Activated T-cell treated with anti-CD3 and anti-CD28 coated beads for 1 hour (primary cell): ENCODE measurements around the gene AQR.
"Not testable (repeated sequence)": the region's sequence is repeated elsewhere in the genome, so short reads cannot be mapped to it uniquely, and the experiment has no call there.

Source experiments
- DNase-seq: peaks from one replicate; pipeline ENCODE4 v3.0.0-alpha.2; 2020; ENCODE audit warnings: low read depth

The AQR gene

DNA sequence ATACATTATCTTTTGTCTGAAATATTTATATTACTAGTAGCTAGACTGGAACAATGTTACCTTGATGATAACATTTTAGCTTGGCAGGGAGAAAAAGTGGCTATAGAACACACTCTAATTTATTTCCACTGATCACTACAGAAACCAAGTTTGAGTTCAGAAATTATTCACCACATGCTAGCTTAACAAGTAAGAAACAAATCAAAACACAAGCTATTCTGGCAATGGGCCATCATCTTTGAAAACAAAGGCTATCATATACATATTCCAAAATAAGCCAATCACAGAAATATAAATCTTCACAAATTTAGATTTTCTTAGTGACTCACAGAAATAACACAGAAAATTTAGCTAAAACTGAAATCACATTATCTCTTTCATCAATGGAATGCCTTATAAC is 17.1 kb downstream of the AQR start:
- DNase-seq: no peak

DNA sequence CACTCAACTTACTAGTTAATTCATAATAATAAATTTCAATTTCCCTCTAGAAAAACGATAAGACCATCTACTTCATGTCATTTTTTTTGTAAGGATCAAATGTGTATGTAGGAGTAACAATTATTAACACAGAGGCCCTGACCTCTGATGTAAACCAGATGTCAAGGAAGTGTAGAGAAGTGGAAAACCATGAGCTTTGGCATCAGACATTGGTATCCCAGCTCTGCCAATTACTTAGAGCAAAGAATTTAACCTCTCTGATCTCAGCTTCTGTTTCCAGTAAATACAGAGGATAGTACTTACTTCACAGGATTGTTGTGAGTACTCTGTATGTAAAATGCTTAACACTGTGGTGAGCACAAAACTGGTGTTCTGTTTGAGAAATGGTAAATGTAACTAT is 17.5 kb downstream of the AQR start:
- DNase-seq: no peak

DNA sequence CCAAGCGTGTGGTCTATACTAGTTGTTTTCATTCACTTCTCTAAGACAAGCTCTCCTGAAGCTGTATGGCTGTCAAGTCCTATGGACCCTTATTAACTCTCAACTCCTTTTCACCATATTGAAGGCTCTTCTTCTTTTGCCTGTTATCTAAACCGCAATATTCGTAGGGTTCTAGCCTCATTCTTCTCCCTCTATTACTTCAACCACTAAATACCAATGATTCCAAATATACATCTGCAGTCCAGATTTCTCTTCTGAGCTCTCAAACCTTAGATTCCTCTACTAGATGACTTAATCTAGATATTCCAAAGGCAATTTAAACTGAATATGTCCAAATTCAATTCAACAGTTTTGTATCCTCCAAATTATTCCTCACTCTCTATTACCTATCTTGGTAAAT is 24.6 kb downstream of the AQR start:
- no peak for DNase-seq

DNA sequence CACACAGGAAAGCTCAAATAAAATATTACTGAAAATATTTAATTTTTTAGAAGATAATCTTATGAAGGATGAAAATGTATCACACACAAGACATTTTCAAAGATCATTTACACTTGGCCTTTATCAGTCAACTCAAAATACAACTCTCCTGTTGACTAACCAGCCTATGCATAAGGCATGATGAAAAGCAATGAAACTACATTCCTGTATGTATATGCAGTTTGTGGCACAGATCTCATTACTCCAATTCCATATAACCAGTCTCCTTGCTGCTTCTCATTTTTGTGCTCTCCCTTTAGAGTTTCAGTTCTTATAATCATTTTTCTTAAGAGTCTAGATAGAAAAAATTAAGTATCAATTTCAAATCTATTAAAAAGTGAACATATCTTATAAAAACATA is 25.8 kb downstream of the AQR start:
- no peak for DNase-seq

DNA sequence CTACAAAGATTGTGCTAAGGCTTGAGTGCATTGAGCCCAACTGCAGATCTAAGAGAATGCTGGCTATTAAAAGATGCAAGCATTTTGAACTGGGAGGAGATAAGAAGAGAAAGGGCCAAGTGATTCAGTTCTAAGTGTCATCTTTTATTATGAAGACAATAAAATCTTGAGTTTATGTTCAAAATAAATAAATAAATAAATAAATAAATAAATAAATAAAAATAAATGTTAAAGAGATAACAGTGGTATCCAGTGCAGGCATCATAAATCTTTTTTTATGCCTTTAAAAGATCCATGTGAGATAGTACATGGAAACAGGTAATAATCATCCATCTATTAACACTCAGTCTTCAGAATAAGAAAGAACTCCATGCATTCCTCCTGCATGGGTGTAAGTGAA is 26.3 kb downstream of the AQR start:
- DNase-seq: not testable (repeated sequence)

DNA sequence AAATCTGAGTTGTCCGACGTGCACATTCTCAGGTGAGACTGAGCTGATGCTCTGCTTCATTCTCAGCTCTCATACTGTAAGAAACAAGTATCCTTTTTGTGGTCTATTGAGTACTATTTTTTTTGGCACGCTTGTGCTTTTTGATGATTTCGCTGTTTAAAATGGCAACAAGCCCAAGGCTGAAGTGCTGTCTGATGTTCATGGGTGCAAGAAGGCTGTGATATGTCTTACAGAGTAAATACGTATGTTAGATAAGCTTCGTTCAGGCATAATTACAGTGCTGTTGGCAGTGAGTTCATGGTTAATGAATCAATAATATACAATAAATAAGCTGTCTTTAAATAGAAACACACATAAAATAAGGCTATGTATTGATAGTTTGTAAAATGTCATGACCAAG is 27.2 kb downstream of the AQR start:
- no peak for DNase-seq

DNA sequence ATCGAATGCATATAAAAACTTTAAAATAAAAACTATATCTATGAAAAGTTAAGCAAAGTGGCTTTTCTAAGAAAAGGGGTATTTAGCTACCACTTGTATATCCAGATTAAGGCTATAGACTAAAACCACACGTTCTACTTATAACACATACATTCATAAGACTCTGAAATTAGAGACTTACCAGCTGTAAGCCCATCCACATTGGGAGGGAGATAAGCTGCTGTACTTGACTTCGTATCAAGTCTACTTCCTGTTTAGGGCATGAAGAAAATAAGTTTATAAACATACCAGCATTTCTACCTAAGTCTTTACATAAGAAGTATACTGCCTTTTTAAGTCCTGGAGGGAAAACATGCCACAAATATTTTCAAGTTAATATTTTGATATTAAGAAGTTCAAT is 27.7 kb downstream of the AQR start:
- DNase-seq: no peak

DNA sequence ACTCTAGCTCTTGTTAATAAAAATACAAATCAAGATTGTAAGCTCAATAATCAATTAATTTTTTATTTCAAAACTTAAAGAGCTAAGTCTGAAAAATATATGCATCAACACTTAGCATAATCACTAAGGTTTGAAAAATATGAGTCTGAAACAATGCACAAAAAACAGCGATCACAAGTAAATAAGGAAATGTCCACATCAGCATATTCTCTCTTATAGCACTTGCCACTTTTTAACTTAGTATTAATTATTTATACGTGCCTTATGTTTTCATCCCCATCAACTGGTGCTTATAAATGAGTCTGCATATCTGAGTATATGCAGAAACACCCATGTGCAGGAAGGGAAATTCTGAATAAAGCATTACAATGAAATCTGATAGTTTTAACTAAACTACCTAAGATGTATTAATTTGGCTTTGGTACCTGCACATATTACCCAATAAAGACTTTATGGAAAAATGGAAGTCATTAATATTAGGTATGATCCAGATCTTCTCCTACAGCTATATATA is 28.3 kb downstream of the AQR start:
- no peak for DNase-seq

DNA sequence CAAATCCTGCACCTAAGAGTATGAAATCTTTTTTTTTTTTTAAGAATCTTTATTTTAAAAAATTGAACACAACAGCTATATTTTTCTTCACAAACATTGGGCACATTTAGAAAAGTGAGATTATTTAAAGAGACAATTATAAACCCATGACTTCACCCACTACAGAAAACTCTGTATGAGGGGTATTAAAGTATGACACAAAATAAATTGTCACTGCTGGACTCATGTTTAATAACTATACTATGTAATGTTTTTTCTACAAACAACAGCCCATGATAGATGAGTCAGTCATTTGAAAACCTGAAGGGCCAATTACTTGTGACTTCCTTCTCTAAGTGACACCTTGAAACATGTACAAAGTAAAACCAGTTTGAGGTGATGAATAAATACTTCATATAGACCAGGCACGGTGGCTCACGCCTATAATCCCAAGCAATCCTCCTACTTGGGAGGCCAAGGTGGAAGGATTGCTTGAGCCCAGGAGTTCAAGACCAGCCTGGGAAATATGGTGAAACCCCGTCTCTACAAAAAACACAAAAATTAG is 36.0 kb downstream of the AQR start:
- DNase-seq: no peak

DNA sequence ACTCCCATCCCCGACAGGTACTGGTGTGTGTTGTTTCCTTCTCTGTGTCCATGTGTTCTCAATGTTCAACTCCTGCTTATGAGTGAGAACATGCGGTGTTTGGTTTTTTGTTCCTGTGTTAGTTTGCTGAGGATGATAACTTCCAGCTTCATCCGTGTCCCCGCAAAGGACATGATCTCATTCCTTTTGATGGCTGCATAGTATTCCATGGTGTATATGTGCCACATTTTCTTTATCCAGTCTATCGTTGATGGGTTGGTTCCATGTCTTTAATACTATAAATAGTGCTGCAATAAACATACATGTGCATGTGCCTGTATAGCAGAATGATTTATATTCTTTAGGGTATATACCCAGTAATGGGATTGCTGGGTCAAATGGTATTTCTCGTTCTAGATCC is 41.2 kb downstream of the AQR start:
- not testable (repeated sequence) for DNase-seq

DNA sequence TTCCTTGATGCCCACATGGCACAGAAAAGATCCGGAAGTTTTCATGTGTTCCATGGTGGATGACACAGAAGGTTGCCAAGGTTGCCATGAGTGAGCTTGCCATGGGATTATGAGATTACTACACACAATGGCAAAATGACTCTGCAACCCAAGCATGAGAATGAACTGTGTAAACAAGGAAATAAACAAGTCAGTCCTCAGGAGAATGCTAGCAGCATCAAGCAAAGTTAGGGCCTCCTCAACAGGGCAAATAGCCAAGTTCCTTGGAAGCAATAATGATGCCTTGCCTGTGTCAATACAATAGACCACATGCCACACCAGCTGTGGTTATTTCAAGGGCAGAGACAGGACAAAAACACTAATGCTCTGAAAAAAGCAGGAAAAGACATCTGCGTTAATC is 41.8 kb downstream of the AQR start:
- DNase-seq: no peak

DNA sequence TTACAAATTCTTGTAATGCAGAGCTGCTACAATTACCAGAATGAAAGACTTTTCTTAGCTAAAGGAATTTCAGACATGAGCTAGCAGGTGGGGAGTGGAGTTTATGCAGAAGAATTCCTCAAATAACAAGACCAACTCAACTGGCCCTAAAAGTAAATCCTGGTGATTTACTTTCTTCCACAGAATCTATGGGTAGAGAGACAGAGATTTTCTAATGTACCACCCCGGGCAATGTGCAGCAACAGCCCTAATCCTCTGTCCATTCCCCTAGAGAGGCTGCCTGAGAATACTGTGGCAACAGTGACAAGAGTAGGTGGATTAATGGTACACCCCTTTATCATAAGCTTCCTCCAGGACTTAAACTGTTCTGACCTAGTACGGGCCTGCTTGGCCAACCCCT is 55.2 kb downstream of the AQR start:
- no peak for DNase-seq

DNA sequence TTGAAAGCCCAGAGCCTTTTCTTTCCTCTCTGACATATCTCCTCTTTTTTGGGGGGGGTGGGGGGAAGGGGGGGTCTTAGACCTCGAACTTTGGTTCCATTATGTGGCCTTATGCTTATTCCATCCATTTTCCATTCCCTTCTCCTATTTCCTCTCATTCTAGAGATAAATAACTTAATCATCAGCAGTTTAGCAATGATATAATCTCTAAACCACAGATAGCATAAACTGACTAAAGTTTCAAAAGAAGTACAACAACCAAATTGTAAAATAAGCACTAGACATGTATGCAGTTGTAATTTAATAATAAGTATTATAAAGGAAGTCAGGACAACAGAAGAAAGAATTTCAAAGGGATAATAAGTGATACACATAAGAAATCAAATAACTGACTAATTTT is 64.5 kb downstream of the AQR start:
- no peak for DNase-seq

DNA sequence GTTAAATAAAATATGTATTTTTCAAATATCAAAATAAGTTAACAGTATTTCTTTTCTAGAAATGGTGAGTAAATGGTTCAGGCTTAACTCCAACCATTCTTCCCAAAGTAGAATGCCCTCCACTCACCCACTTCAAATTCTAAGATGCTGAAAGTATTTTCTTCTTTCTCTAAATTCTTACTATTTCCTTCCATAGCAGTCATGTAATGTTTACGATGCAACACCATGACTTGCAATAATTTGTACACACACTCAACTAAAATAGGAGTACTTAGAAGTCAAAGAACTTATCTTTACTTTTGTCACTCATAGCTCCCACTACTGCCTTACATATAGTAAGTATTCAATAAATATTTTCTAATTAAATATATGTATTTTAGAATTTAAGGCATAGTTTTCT is 65.0 kb downstream of the AQR start:
- DNase-seq: no peak

DNA sequence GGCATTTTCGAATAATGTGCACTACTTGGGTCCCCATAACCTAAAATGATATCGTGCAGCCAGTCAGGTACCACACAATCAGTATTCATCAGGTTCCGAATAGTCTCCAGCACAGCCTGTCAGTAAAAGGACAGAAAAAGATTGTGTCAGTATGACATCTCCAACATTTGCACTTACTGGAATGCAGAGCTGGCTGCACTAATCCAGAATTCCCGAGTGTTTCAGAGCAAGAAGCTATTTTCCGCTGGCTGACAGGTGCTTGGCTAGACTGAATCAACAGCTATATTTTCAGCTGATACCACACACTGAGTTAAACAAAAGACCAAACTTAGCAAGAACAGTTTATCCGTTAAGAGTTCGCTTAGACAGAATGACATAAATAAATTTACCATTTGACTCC is 68.8 kb downstream of the AQR start:
- no peak for DNase-seq

DNA sequence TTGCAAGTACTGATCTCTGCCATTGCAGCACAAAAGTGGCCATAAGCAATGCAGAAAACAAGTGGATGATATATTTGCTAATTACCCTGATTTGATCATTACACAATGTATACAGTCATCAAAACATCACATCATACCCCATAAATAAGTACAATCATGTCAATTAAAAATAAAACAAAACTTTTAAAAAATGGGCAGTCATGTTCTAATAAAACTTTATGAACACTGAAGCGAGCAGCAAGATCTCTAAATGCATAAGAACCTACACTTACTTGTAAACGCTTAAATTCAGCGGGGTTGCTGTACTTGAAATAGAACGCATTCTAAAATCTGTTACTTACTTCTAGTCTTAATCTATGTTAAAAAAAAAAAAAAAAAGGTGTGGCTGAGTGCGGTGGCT is 73.4 kb downstream of the AQR start:
- DNase-seq: no peak

DNA sequence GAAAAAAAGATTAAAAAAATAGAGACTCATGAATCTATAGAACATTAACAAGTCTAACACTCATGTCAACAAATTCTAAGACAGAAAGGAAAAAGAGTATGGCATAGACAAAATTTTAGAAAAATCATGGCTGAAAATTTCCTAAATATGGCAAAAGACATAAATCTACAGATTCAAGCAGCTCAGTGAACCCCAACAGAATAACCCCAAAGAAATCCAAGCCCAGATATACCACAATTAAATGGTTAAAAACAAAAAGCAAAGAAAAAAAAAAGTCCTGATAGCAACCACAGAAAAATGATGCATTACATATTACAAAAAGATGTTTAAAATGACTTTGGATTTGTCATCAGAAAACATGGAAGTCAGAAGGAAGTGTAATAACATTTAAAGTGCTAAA is 75.6 kb downstream of the AQR start:
- no peak for DNase-seq

DNA sequence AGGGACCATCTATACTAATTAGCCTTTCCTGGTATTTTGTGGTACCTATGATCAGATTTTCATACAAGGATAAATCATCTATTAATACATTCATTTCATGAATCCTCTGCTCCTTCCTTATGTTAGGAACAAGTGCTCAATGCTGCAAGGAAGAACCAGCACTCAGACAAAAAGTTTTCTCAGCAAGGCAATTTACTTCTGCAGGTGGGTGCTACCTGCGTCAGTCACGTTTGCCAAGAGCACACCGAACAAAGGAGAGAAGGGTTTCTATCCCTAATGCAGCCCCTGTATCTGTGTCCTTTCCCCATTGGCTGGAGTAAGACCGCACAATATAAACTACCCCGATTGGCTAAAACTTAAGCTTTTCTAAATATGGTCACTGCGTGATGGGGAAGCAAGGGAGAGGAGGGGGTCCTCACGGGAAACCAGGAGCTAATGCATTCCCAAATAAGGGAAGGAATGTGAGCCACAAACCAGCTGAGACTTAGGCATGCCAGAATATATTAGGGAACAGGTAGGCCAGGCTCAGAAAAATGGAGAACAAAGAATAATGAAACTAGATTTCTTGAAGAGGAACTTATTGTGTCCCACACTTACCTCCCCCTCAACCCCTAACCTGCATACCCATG is 76.5 kb downstream of the AQR start:
- no peak for DNase-seq

DNA sequence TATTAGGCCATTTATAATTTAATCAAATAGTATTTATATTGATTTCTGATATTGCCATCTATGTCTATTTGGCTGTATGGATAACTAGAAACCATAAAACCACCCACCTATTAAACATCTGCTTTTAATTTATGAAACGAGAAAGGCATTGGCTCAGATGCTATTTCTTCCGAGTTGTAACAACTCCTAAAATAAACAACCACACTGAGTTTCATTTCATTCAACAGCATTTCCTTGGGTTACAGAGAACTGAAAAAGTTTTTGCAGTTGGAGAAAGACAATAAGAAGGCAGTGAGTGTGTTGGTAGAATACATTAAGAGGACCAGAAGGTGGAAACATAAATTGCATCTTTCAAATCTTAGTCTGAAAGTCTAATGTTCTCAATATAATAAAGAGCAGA is 79.1 kb downstream of the AQR start:
- DNase-seq: no peak

DNA sequence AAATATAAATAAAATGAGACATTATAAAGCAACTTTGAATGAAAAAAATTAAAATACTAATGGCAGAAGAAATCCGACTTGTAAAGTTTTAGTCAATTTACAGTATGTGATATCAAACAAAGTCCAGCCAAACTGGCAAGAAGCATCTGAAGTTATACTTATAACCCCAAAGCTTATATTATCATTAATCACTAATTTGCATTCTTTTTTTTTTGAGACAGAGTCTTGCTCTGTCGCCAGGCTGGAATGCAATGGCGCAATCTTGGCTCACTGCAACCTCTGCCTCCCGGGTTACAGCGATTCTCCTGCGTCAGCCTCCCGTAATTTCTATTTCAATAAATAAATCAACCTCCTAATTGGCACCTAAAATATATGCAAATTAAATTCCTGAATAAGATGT is 80.1 kb downstream of the AQR start:
- DNase-seq: no peak

DNA sequence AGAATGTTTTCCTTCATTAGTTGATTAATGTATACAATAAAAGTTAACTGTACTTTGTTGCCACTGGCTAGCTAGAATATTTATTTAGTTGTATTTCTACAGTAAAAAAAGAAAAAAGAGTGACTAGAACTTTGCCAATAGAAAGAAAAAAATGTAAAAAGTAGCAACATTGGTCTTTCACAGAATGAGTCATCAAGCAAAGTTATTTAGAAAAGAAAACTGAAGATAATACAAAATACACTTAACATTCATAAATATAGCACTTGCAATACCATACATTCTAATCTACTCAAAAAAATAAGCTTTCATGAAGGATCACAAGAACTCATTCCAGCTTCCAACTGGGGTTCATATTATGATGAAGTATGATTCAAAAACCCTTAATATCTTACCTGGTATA is 83.4 kb downstream of the AQR start:
- no peak for DNase-seq

DNA sequence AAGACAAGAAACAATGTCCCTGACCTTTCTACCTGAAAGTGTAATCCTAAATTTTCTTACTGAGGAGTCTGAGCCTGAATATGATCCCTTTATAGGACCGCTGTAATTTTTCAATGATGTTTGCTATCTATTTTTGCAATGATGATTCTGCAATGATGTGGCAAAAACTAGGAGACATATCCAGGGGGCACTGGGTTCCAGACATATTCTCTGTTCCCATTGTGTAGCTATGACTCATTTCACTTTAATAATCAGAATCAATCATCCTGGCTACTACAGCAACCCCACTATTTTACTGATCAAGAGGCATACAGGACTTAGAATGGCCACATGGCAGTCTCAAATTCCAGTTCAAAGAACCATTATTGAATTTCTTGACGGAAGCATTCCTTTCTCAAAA is 85.9 kb downstream of the AQR start:
- no peak for DNase-seq

DNA sequence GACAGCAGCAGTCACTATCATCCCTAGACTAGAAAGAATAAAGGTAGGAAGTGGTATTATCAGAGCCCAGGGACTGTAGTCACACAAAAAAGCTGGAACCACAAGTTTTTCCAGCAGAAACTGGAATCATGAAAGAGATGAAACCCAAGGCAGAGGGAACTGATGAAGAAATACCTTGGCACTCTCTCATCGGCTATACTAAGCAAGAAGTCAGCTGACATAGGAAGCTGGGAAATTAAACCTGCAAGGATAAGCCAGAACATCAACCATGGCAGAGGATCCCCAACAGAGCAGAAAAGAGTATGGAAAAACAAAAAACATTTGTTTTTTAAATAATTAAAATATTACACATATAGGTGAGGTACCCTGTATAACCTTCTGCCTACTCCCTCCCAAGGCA is 86.5 kb downstream of the AQR start:
- no peak for DNase-seq

DNA sequence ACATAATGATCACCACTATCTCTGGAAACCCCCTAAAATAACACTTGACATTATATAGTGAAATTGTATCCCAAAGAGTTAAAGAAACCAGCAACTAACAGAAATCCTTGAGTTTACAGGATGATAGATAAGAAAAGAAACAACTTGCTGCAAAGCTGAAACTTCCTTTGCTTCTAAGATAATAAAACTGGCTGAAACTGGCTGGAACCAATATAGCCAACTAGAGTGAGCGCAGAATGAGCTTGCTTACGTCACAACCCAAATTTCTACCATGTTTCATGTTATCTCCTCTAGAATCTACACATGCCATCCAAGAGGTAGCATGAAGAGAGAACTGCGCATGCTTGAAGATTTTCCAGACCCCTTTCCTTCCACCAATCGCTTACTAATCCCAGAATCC is 90.4 kb downstream of the AQR start:
- DNase-seq: no peak

DNA sequence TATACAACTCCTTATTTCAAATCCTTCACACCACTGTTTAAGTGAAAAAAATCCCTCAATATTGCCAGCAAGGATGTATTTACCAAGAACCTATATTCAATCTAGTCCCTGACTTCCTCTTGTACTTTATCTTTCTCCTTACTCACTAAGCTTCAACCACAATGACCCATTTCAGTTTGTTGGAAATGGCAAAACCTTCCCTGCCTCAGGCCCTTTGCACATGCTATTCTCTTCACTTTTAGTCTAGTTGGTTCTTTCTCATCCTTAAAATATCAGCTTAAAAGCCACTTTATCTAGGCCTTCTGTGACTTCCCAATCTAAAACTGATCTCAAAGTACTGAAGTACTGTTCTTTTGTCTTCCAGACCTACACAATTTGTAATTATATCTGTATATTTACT is 92.9 kb downstream of the AQR start:
- no peak for DNase-seq
